Spleen (tissue), 7 donors: Measurements from ENCODE around the gene CD300LG.

ENCODE experiments used
- POLR2A ChIP-seq, 3 donors: fragments of 450-650 bp; IDR thresholded peaks; one replicate each; pipeline ENCODE4 v1.5.1; 2017; ENCODE audit warnings: antibody characterized with exemption in 3 of 3, mild to moderate bottlenecking in 1 of 3
- TF ChIP-seq, protein P1 (sequence below), 11 experiments: fragments of 200-600 bp in 7 of 11; fragments of 450-650 bp in 4 of 11; sonication (generic) in 4 of 11; IDR thresholded peaks in 8 of 11; conservative IDR thresholded peaks in 3 of 11; 1 replicate in 7 of 11; 2 replicates in 4 of 11; pipeline versions ENCODE4 v1.4.0 to v1.8.0; 2016 to 2021; ENCODE audit warnings: antibody characterized with exemption in 11 of 11, inconsistent platforms in 4 of 11, mild to moderate bottlenecking in 1 of 11
- donor health status: DM: no; HTN: no; CAD: no; lungs with moderate emphysema.
- donor health status: DM: no; HTN: no; CAD: no.
- donor health status: DM: no; HTN: no; CAD: no.

DNA sequence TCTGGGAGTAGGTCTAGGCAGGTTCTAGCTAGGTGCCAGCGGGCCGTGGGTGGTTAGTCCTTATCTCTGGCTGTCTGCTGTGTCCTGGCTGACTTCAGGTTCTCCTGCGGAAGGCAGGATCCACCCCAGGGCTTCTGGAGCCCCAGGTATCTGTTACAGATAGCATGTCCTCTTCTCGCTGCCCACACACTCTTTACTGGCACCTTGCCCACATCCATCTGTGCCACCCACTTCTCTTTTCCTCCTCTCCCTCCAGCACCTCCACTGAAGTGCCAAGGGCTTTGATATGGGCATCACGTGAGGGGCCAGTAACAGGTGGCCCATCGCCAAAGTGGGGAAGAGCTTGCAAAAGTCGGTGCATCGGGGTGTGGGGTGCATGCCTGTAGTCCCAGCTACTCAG is 64.9 kb downstream of the CD300LG start:
- TF ChIP-seq, protein P1, sequence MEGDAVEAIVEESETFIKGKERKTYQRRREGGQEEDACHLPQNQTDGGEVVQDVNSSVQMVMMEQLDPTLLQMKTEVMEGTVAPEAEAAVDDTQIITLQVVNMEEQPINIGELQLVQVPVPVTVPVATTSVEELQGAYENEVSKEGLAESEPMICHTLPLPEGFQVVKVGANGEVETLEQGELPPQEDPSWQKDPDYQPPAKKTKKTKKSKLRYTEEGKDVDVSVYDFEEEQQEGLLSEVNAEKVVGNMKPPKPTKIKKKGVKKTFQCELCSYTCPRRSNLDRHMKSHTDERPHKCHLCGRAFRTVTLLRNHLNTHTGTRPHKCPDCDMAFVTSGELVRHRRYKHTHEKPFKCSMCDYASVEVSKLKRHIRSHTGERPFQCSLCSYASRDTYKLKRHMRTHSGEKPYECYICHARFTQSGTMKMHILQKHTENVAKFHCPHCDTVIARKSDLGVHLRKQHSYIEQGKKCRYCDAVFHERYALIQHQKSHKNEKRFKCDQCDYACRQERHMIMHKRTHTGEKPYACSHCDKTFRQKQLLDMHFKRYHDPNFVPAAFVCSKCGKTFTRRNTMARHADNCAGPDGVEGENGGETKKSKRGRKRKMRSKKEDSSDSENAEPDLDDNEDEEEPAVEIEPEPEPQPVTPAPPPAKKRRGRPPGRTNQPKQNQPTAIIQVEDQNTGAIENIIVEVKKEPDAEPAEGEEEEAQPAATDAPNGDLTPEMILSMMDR (IDR thresholded peaks at IDR 0.05 in 8 of 11, conservative IDR thresholded peaks at IDR 0.05 in 3 of 11) = no peak
- TF ChIP-seq POLR2A (IDR thresholded peaks at IDR 0.05) = no peak
